H9 (cell line): ENCODE data around the gene TMEM217. TPM values are rescaled to one million over a fixed set of nuclear protein-coding genes. Genes with fewer than 3 reads are reported as not detected.

Experiments used
- DNase-seq: peaks from one replicate; pipeline ENCODE4 v3.0.0-alpha.2; 2017
- H2AFZ ChIP-seq: one replicate; pipeline ENCODE4 v1.6.1; 2013; ENCODE audit warnings: mild to moderate bottlenecking, low read length, control low read depth, moderate library complexity
- H2AK5ac ChIP-seq: 2 replicates; pipeline ENCODE4 v1.6.1; 2013; ENCODE audit warnings: low read length, control low read depth, mixed read lengths; ENCODE audit not compliant: insufficient read length
- H2BK120ac ChIP-seq: one replicate; pipeline ENCODE4 v1.6.1; 2013; ENCODE audit warnings: low read depth, mild to moderate bottlenecking, low read length, control low read depth, inconsistent platforms; ENCODE audit not compliant: poor library complexity, severe bottlenecking
- H2BK12ac ChIP-seq: 2 replicates; pipeline ENCODE4 v1.6.1; 2013; ENCODE audit warnings: low read length, control low read depth, mixed read lengths, low read depth; ENCODE audit not compliant: insufficient read length
- H2BK15ac ChIP-seq: 2 replicates; pipeline ENCODE4 v1.6.1; 2013; ENCODE audit warnings: low read depth, low read length, control low read depth
- H2BK20ac ChIP-seq: one replicate; pipeline ENCODE4 v1.6.1; 2013; ENCODE audit warnings: low read depth, mild to moderate bottlenecking, low read length, control low read depth, inconsistent platforms; ENCODE audit not compliant: poor library complexity, severe bottlenecking
- H2BK5ac ChIP-seq: 2 replicates; pipeline ENCODE4 v1.6.1; 2013; ENCODE audit warnings: low read length, control low read depth, mixed read lengths; ENCODE audit not compliant: insufficient read length
- H3K14ac ChIP-seq: 2 replicates; pipeline ENCODE4 v1.6.1; 2013; ENCODE audit warnings: low read length, control low read depth; ENCODE audit not compliant: insufficient read depth
- H3K18ac ChIP-seq: 2 replicates; pipeline ENCODE4 v1.6.1; 2013; ENCODE audit warnings: low read depth, mild to moderate bottlenecking, mixed read lengths, low read length, control low read depth; ENCODE audit not compliant: insufficient read length
- H3K23ac ChIP-seq: 2 replicates; pipeline ENCODE4 v1.6.1; 2013; ENCODE audit warnings: low read length, control low read depth, mixed read lengths, low read depth; ENCODE audit not compliant: insufficient read length
- H3K23me2 ChIP-seq: 2 replicates; pipeline ENCODE4 v1.6.1; 2013; ENCODE audit warnings: low read depth, mild to moderate bottlenecking, mixed read lengths, low read length, control low read depth; ENCODE audit not compliant: insufficient read length, poor library complexity, severe bottlenecking
- H3K27ac ChIP-seq: 2 replicates; pipeline ENCODE4 v1.5.1; 2013; ENCODE audit warnings: low read length, control low read depth, mixed read lengths, low read depth; ENCODE audit not compliant: insufficient read length
- H3K27me3 ChIP-seq: 2 replicates; pipeline ENCODE4 v1.6.1; 2013; ENCODE audit warnings: low read length, control low read depth, inconsistent platforms; ENCODE audit not compliant: insufficient read depth
- H3K4ac ChIP-seq: 2 replicates; pipeline ENCODE4 v1.6.1; 2013; ENCODE audit warnings: low read depth, mild to moderate bottlenecking, control low read depth, inconsistent platforms, low read length, moderate library complexity
- H3K4me1 ChIP-seq: 2 replicates; pipeline ENCODE4 v1.6.1; 2013; ENCODE audit warnings: low read length, control low read depth, inconsistent platforms; ENCODE audit not compliant: insufficient read depth
- H3K4me2 ChIP-seq: 2 replicates; pipeline ENCODE4 v1.6.1; 2013; ENCODE audit warnings: low read length, control low read depth, mixed read lengths; ENCODE audit not compliant: insufficient read length, insufficient read depth
- H3K56ac ChIP-seq: 2 replicates; pipeline ENCODE4 v1.6.1; 2013; ENCODE audit warnings: low read depth, mild to moderate bottlenecking, mixed read lengths, low read length, control low read depth; ENCODE audit not compliant: insufficient read length
- H3K79me1 ChIP-seq: 2 replicates; pipeline ENCODE4 v1.6.1; 2013; ENCODE audit warnings: low read depth, mild to moderate bottlenecking, moderate library complexity, low read length, control low read depth, inconsistent platforms; ENCODE audit not compliant: insufficient read depth, poor library complexity, severe bottlenecking
- H3K79me2 ChIP-seq: 2 replicates; pipeline ENCODE4 v1.6.1; 2013; ENCODE audit warnings: low read length, control low read depth, inconsistent platforms; ENCODE audit not compliant: insufficient read depth
- H3K9ac ChIP-seq: 2 replicates; pipeline ENCODE4 v1.6.1; 2013; ENCODE audit warnings: low read length, control low read depth, mixed read lengths; ENCODE audit not compliant: insufficient read length; ENCODE audit errors: extremely low read depth
- H3K9me3 ChIP-seq: one replicate; pipeline ENCODE4 v1.6.1; 2013; ENCODE audit warnings: low read depth, low read length, inconsistent platforms; ENCODE audit not compliant: control insufficient read depth
- H3T11ph ChIP-seq: one replicate; pipeline ENCODE4 v1.6.1; 2013; ENCODE audit warnings: mild to moderate bottlenecking, low read length, control low read depth, inconsistent platforms
- H4K20me1 ChIP-seq: one replicate; pipeline ENCODE4 v1.6.1; 2013; ENCODE audit not compliant: control insufficient read depth, insufficient read length, insufficient read depth
- H4K5ac ChIP-seq: 2 replicates; pipeline ENCODE4 v1.6.1; 2013; ENCODE audit warnings: low read depth, mild to moderate bottlenecking, mixed read lengths, low read length, control low read depth; ENCODE audit not compliant: insufficient read length
- H4K8ac ChIP-seq: replicated peaks from 2 replicates; pipeline ENCODE4 v1.6.1; 2013; ENCODE audit warnings: low read length, control low read depth, mixed read lengths, low read depth; ENCODE audit not compliant: insufficient read length
- H4K91ac ChIP-seq: 2 replicates; pipeline ENCODE4 v1.6.1; 2013; ENCODE audit warnings: low read depth, mild to moderate bottlenecking, moderate library complexity, mixed read lengths, low read length, control low read depth; ENCODE audit not compliant: insufficient read length
- H3K27ac Mint-ChIP-seq, 3 experiments: 2 replicates in 2 of 3; 3 replicates in 1 of 3; pipeline ENCODE4 v1.8.0; 2020 to 2021; ENCODE audit warnings: mixed read lengths in 3 of 3, mild to moderate bottlenecking in 1 of 3, moderate library complexity in 1 of 3
- H3K27me3 Mint-ChIP-seq: 2 replicates; pipeline ENCODE4 v1.8.0; 2021; ENCODE audit warnings: low read depth, mild to moderate bottlenecking, moderate library complexity, mixed read lengths
- H3K36me3 Mint-ChIP-seq, 3 experiments: 2 replicates in 2 of 3; 3 replicates in 1 of 3; pipeline ENCODE4 v1.8.0; 2020 to 2021; ENCODE audit warnings: low read depth in 3 of 3, mixed read lengths in 3 of 3; ENCODE audit not compliant: insufficient read depth in 1 of 3
- H3K4me1 Mint-ChIP-seq, 2 experiments: 2 replicates each; pipeline ENCODE4 v1.8.0; 2020; ENCODE audit warnings: mixed read lengths in 2 of 2
- H3K4me3 Mint-ChIP-seq, 2 experiments: 2 replicates in 1 of 2; 3 replicates in 1 of 2; pipeline ENCODE4 v1.8.0; 2020 to 2021; ENCODE audit warnings: mild to moderate bottlenecking in 2 of 2, mixed read lengths in 2 of 2, moderate library complexity in 1 of 2
- H3K9me3 Mint-ChIP-seq, 2 experiments: 2 replicates in 1 of 2; 3 replicates in 1 of 2; pipeline ENCODE4 v1.8.0; 2020; ENCODE audit warnings: mild to moderate bottlenecking in 2 of 2, mixed read lengths in 2 of 2, moderate library complexity in 1 of 2
- CTCF ChIP-seq: fragments of 200-600 bp; sonication (generic); conservative IDR thresholded peaks from 3 replicates; pipeline ENCODE4 v1.8.0; 2021; ENCODE audit warnings: antibody characterized with exemption, mild to moderate bottlenecking
- WGBS: extraction: QIAGEN DNeasy Blood & Tissue Kit; methylation state at CpG from one replicate; pipeline ENCODE4 v1.1.7; 2013; ENCODE audit warnings: missing lambda C conversion rate, low lambda C conversion rate, mixed read lengths; ENCODE audit not compliant: insufficient read length; ENCODE audit errors: extremely low coverage; 5-methylcytosine and 5-hydroxymethylcytosine counted together
- total RNA-seq: library from RNA; stranded (reverse); gene quantifications from 2 replicates; pipeline ENCODE4 v1.2.1, GENCODE V29; 2021

TMEM217 gene
- total RNA-seq, 1 experiment from 2014 or later: 1.1 TPM

- no peaks in the 10 kb centered on the region for H3K4me1 ChIP-seq
- Mint-ChIP-seq H3K27me3 (no peaks in the 10 kb centered on the region), H3K4me1 (peaks cover 14 to 27% of the 10 kb centered on the region in 2 experiments), H3K27ac (no peak overlapping the region), H3K4me3 (no peak overlapping the region), H3K36me3 (peaks cover 21 to 30% (median 27%) of the 10 kb centered on the region in 3 experiments), H3K9me3 (no peaks in the 10 kb centered on the region)
- H3K9me3 ChIP-seq: no peaks in the 10 kb centered on the region
- H3K9ac ChIP-seq: no peak overlapping the region
- H3K14ac ChIP-seq: no peak overlapping the region
- no peak overlapping the region for H2BK20ac ChIP-seq
- H3K79me1 ChIP-seq: peaks cover 1% of the 10 kb centered on the region
- no peak overlapping the region for H4K5ac ChIP-seq
- no peak overlapping the region for H4K8ac ChIP-seq
- no peak for TF ChIP-seq CTCF
- no peak overlapping the region for H2BK120ac ChIP-seq
- DNase-seq: no peak
- no peak overlapping the region for H2BK15ac ChIP-seq
- H2AFZ ChIP-seq: no peak overlapping the region
- no peak overlapping the region for H3K18ac ChIP-seq
- no peaks in the 10 kb centered on the region for H3K79me2 ChIP-seq
- H3K23me2 ChIP-seq: no peaks in the 10 kb centered on the region
- H2BK12ac ChIP-seq: no peak overlapping the region
- no peak overlapping the region for H2AK5ac ChIP-seq
- H3K23ac ChIP-seq: no peak overlapping the region
- H4K20me1 ChIP-seq: no peaks in the 10 kb centered on the region
- no peak overlapping the region for H3K56ac ChIP-seq
- WGBS: no CpG with 5 or more reads among the region's 8 CpGs
- no peak overlapping the region for H3K4ac ChIP-seq
- H3T11ph ChIP-seq: no peak overlapping the region
- H2BK5ac ChIP-seq: no peak overlapping the region
- no peaks in the 10 kb centered on the region for H3K27me3 ChIP-seq
- no peak overlapping the region for H3K4me2 ChIP-seq
- H3K27ac ChIP-seq: no peak overlapping the region
- H4K91ac ChIP-seq: no peak overlapping the region
Observed at GRCh38 chr6:37177935-37178517, 79.9 kb downstream of the TMEM217 start.
